Hepatocyte (in vitro differentiated cells): ENCODE data around the gene ADORA2A. TPM values are rescaled to one million over a fixed set of nuclear protein-coding genes. Genes with fewer than 3 reads are reported as not detected.
A peak's percentile ranks its signal among the peaks of the same experiment; 100 is the strongest.

ENCODE experiments used
- DNase-seq: peaks from one replicate; pipeline ENCODE4 v3.0.0-alpha.2; 2016; ENCODE audit warnings: low spot score
- H2AFZ ChIP-seq: fragments of 200-600 bp; sonication (generic); 2 replicates; pipeline ENCODE4 v1.6.0; 2016; ENCODE audit warnings: antibody characterized with exemption, mild to moderate bottlenecking
- H3K27ac ChIP-seq: fragments of 200-600 bp; sonication (generic); 2 replicates; pipeline ENCODE4 v1.5.1; 2016; ENCODE audit warnings: mild to moderate bottlenecking
- H3K27me3 ChIP-seq: fragments of 200-600 bp; sonication (generic); 2 replicates; pipeline ENCODE4 v1.6.1; 2016
- H3K36me3 ChIP-seq: fragments of 200-600 bp; sonication (generic); replicated peaks from 2 replicates; pipeline ENCODE4 v1.5.1; 2016; ENCODE audit warnings: low read depth; ENCODE audit not compliant: insufficient read depth
- H3K4me1 ChIP-seq: fragments of 200-600 bp; sonication (generic); 2 replicates; pipeline ENCODE4 v1.5.1; 2016; ENCODE audit warnings: mild to moderate bottlenecking, moderate library complexity; ENCODE audit not compliant: insufficient read depth
- H3K4me2 ChIP-seq: fragments of 200-600 bp; sonication (generic); 2 replicates; pipeline ENCODE4 v1.6.0; 2016
- H3K4me3 ChIP-seq: fragments of 200-600 bp; sonication (generic); 2 replicates; pipeline ENCODE4 v1.5.1; 2016; ENCODE audit warnings: mild to moderate bottlenecking
- H3K79me2 ChIP-seq: fragments of 200-600 bp; sonication (generic); 2 replicates; pipeline ENCODE4 v1.6.0; 2017; ENCODE audit warnings: mild to moderate bottlenecking
- H3K9me2 ChIP-seq: fragments of 200-600 bp; sonication (generic); replicated peaks from 2 replicates; pipeline ENCODE4 v1.6.0; 2017; ENCODE audit warnings: mild to moderate bottlenecking; ENCODE audit not compliant: insufficient read depth
- H3K9me3 ChIP-seq: fragments of 200-600 bp; sonication (generic); 2 replicates; pipeline ENCODE4 v1.5.1; 2016; ENCODE audit warnings: low read depth, mild to moderate bottlenecking
- H4K20me1 ChIP-seq: fragments of 200-600 bp; sonication (generic); 2 replicates; pipeline ENCODE4 v1.6.0; 2016; ENCODE audit warnings: mild to moderate bottlenecking; ENCODE audit not compliant: insufficient read depth, poor library complexity, severe bottlenecking
- EZH2 ChIP-seq: fragments of 200-600 bp; sonication (generic); IDR thresholded peaks from 2 replicates; pipeline ENCODE4 v1.6.1; 2016; ENCODE audit warnings: antibody characterized with exemption, mild to moderate bottlenecking, borderline replicate concordance
- EZH2phosphoT487 ChIP-seq: fragments of 200-600 bp; sonication (generic); IDR thresholded peaks from one replicate; pipeline ENCODE4 v1.6.1; 2018; ENCODE audit warnings: antibody characterized with exemption, mild to moderate bottlenecking, low read depth, moderate library complexity; ENCODE audit not compliant: unreplicated experiment, severe bottlenecking
- WGBS: methylation state at CpG from one replicate; pipeline ENCODE4 v1.1.6; 2016; ENCODE audit warnings: low lambda C conversion rate; ENCODE audit errors: missing lambda C conversion rate; 5-methylcytosine and 5-hydroxymethylcytosine counted together
- polyA plus RNA-seq: library from polyadenylated mRNA; unstranded; fragments of >200 nt; fragmentation: Nextera tagmentation; extraction: Ambion mirVana; gene quantifications from 2 replicates; pipeline ENCODE4 v1.2.1, GENCODE V29; 2016
- total RNA-seq: library from RNA; depleted of rRNA; stranded (reverse); fragments of >200 nt; gene quantifications from 2 replicates; pipeline ENCODE4 v1.2.3, GENCODE V29; 2014
- TF ChIP-seq, protein P1 (sequence below): fragments of 200-600 bp; sonication (generic); IDR thresholded peaks from 2 replicates; pipeline ENCODE4 v1.5.1; 2016; ENCODE audit warnings: antibody characterized with exemption, mild to moderate bottlenecking; ENCODE audit not compliant: poor library complexity

Gene ADORA2A
- total and polyA plus RNA-seq, 2 experiments from 2014 or later = 1.2 to 3.3 TPM

DNA sequence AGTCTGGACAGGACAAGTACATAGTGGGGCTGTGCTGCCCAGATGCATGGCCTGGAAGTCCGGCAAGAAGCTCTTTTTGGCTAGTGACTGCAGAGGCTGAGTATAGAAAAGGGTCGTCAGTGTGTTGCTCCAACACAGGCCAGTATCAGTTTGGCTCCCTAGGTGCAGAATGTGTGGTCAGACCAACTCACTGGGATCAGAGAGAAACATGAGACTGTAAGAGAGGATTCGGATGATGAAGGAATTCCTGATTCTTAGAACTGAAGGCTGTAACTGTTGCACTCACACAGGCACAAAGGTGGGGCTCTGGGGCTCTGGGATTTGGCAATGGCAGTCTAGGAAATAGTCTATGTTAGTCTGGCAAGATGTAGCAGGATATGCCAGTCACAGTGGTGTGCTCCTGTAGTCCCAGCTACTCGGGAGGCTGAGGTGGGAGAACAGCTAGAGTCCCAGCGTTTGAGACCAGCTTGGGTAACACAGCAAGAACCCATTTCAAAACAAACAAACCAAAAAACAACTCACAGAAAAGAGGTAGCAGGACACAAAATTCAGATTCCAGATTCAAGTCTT is 56.7 kb downstream of the ADORA2A start:
- H3K4me3 ChIP-seq = no peak overlapping the region
- H4K20me1 ChIP-seq = no peaks in the 10 kb centered on the region
- H3K36me3 ChIP-seq = no peaks in the 10 kb centered on the region
- no peaks in the 10 kb centered on the region for H3K9me2 ChIP-seq
- no peaks in the 10 kb centered on the region for H3K4me1 ChIP-seq
- H3K27me3 ChIP-seq = no peaks in the 10 kb centered on the region
- no peak overlapping the region for H3K4me2 ChIP-seq
- H3K27ac ChIP-seq = no peak overlapping the region
- no peak for DNase-seq
- H3K9me3 ChIP-seq = no peaks in the 10 kb centered on the region
- 74% methylated on average over 5 of the region's 5 CpGs for WGBS
- H2AFZ ChIP-seq = no peak overlapping the region
- TF ChIP-seq, protein P1, sequence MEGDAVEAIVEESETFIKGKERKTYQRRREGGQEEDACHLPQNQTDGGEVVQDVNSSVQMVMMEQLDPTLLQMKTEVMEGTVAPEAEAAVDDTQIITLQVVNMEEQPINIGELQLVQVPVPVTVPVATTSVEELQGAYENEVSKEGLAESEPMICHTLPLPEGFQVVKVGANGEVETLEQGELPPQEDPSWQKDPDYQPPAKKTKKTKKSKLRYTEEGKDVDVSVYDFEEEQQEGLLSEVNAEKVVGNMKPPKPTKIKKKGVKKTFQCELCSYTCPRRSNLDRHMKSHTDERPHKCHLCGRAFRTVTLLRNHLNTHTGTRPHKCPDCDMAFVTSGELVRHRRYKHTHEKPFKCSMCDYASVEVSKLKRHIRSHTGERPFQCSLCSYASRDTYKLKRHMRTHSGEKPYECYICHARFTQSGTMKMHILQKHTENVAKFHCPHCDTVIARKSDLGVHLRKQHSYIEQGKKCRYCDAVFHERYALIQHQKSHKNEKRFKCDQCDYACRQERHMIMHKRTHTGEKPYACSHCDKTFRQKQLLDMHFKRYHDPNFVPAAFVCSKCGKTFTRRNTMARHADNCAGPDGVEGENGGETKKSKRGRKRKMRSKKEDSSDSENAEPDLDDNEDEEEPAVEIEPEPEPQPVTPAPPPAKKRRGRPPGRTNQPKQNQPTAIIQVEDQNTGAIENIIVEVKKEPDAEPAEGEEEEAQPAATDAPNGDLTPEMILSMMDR = no peak
- no peak for TF ChIP-seq EZH2phosphoT487
- H3K79me2 ChIP-seq = no peaks in the 10 kb centered on the region

DNA sequence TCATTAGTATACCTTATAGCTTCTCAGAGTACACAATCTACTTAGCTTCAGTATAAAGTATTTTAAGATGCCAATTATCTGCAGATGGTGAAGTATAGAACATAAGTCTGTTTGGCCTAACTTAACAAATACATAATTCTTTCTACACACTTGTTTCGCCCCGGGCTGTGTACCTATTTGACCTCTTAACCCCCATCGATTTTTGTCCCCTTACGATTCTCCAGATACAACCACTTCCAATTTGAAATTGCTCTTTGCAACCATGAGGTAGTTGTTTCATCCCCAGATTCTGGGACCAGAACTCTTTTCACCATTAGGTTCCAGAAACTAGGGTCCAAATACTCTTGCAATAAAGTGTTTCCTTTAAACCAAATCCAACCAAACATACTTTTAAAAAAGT is 57.8 kb downstream of the ADORA2A start:
- no peak overlapping the region for H3K4me2 ChIP-seq

DNA sequence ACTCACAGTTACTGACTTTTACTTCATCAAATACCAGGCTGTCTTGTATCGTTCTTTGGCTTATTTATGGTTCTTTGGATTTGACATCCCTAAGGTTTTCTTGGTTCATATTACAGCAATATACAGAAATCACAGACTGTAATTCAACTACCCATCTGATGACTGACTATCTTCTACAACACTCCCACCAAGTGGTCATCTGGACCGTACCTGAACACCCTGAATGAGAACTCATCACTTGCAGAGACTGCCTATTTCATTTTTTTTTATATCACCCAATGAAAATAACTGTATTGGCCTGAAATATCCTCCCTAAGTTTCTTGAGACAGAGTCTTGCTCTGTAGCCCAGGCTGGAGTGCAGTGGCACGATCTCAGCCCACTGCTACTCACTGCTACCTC is 58.2 kb downstream of the ADORA2A start:
- Histone ChIP-seq H2AFZ (no peak overlapping the region), H3K9me2 (no peaks in the 10 kb centered on the region), H3K27me3 (no peaks in the 10 kb centered on the region), H3K79me2 (no peaks in the 10 kb centered on the region), H3K4me1 (no peaks in the 10 kb centered on the region), H3K4me3 (no peak overlapping the region), H3K4me2 (no peak overlapping the region), H4K20me1 (no peaks in the 10 kb centered on the region), H3K9me3 (no peaks in the 10 kb centered on the region), H3K36me3 (no peaks in the 10 kb centered on the region), H3K27ac (no peak overlapping the region)
- WGBS = 68% methylated on average over 3 of the region's 3 CpGs
- no peak for TF ChIP-seq EZH2
- TF ChIP-seq, protein P1 = peak; percentile 27
- DNase-seq = no peak

More for the DNA sequence above, 57.8 kb downstream of the ADORA2A start:
- Histone ChIP-seq H3K36me3 (no peaks in the 10 kb centered on the region), H3K9me2 (no peaks in the 10 kb centered on the region), H3K4me3 (no peak overlapping the region), H3K27ac (no peak overlapping the region), H3K27me3 (no peaks in the 10 kb centered on the region), H2AFZ (no peak overlapping the region), H4K20me1 (no peaks in the 10 kb centered on the region), H3K4me1 (no peaks in the 10 kb centered on the region), H3K9me3 (no peaks in the 10 kb centered on the region), H3K79me2 (no peaks in the 10 kb centered on the region)
- TF ChIP-seq, protein P1 = no peak
- no peak for TF ChIP-seq EZH2phosphoT487
- no peak for TF ChIP-seq EZH2
- WGBS = 90% methylated on average over 4 of the region's 4 CpGs
- no peak for DNase-seq

DNA sequence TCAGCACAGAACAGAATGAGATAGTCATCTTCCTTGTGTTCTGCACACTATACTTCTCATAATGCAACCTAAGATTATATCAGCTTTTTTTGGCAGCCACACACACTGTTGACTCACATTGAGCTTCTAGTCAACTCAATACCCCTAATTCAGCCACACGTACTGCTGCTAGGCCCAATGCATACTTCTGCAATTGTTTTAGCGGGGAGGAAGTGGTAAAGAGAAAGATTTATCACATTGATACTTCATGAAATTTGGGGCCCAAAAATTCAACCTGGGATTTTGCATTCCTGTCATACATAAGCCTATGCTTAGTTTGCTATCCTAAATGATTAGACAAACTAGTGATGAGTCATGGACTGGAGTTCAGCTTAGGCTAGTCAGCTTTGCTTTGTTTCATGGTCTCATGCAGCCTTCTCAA is 59.1 kb downstream of the ADORA2A start:
- Histone ChIP-seq H3K9me3 (no peaks in the 10 kb centered on the region), H3K79me2 (no peaks in the 10 kb centered on the region), H3K9me2 (no peaks in the 10 kb centered on the region), H4K20me1 (no peaks in the 10 kb centered on the region), H3K27me3 (no peaks in the 10 kb centered on the region), H3K36me3 (no peaks in the 10 kb centered on the region), H3K27ac (no peak overlapping the region), H3K4me2 (no peak overlapping the region), H2AFZ (no peak overlapping the region), H3K4me1 (no peaks in the 10 kb centered on the region), H3K4me3 (no peak overlapping the region)
- 88% methylated on average over 2 of the region's 2 CpGs for WGBS
- no peak for TF ChIP-seq EZH2
- TF ChIP-seq, protein P1 = no peak
- no peak for TF ChIP-seq EZH2phosphoT487
- DNase-seq = no peak
